Tibial nerve (tissue), 4 donors: ENCODE measurements around the gene S1PR2.

Experiments
- CTCF ChIP-seq, 5 experiments: fragments of 200-600 bp in 3 of 5; fragments of 450-650 bp in 2 of 5; sonication (generic) in 3 of 5; IDR thresholded peaks; one replicate each; pipeline ENCODE4 v1.5.1; 2016 to 2019; ENCODE audit warnings: antibody characterized with exemption in 5 of 5, mild to moderate bottlenecking in 3 of 5, moderate library complexity in 2 of 5
- EP300 ChIP-seq, 2 donors: sonication (generic); formaldehyde crosslinking; IDR thresholded peaks; one replicate each; pipeline ENCODE4 v1.6.1; 2017; ENCODE audit warnings: antibody characterized with exemption in 2 of 2, mild to moderate bottlenecking in 1 of 2
- POLR2A ChIP-seq, 2 donors: fragments of 450-650 bp; IDR thresholded peaks; one replicate each; pipeline ENCODE4 v1.6.1; 2017; ENCODE audit warnings: antibody characterized with exemption in 2 of 2, mild to moderate bottlenecking in 2 of 2, moderate library complexity in 2 of 2

- TF ChIP-seq CTCF (IDR thresholded peaks at IDR 0.05) (no peak), EP300 (IDR thresholded peaks at IDR 0.05) (no peak), POLR2A (IDR thresholded peaks at IDR 0.05) (no peak)
These were observed 589 bp upstream of the S1PR2 start for GRCh38 chr19:10231612-10232228.
